Stomach smooth muscle (tissue), 2 donors: ENCODE measurements around the gene MIEF2.
"Not testable (repeated sequence)": the region's sequence is repeated elsewhere in the genome, so short reads cannot be mapped to it uniquely, and the experiment has no call there.

Source experiments
- H3K27ac ChIP-seq: one replicate; pipeline ENCODE4 v1.7.0; 2013; ENCODE audit warnings: mild to moderate bottlenecking, low read length, inconsistent platforms
- H3K27me3 ChIP-seq, 2 donors: one replicate each; pipeline ENCODE4 v1.7.0; 2013; ENCODE audit warnings: low read length in 2 of 2; ENCODE audit not compliant: insufficient read depth in 2 of 2, control insufficient read depth in 1 of 2
- H3K36me3 ChIP-seq, 2 donors: one replicate each; pipeline ENCODE4 v1.7.0; 2013; ENCODE audit warnings: low read length in 2 of 2; ENCODE audit not compliant: control insufficient read depth in 2 of 2, insufficient read depth in 2 of 2
- H3K4me1 ChIP-seq: one replicate; pipeline ENCODE4 v1.7.0; 2013; ENCODE audit warnings: low read length; ENCODE audit not compliant: control insufficient read depth, insufficient read depth
- H3K4me3 ChIP-seq, 2 donors: one replicate each; pipeline ENCODE4 v1.7.0; 2013; ENCODE audit warnings: low read length in 2 of 2
- H3K9ac ChIP-seq, 2 donors: one replicate each; pipeline ENCODE4 v1.7.0; 2013; ENCODE audit warnings: low read length in 2 of 2, mild to moderate bottlenecking in 1 of 2
- H3K9me3 ChIP-seq, 2 donors: one replicate each; pipeline ENCODE4 v1.7.0; 2013; ENCODE audit warnings: low read length in 2 of 2; ENCODE audit not compliant: control insufficient read depth in 2 of 2
- donor health status: healthy.
- donor health status: Pancreatic carcinoma.

MIEF2 gene

GRCh38 chr17:18267927-18268711, 7.7 kb downstream of the MIEF2 start:
- no peaks in the 10 kb centered on the region for H3K9me3 ChIP-seq
- H3K4me3 ChIP-seq, result no peak overlapping the region
- no peak overlapping the region for H3K27ac ChIP-seq
- no peaks in the 10 kb centered on the region for H3K4me1 ChIP-seq
- H3K36me3 ChIP-seq, result peaks cover 19 to 20% of the 10 kb centered on the region in 2 donors
- H3K9ac ChIP-seq, result no peak overlapping the region
- no peaks in the 10 kb centered on the region for H3K27me3 ChIP-seq

- no peak overlapping the region for H3K4me3 ChIP-seq
- H3K9me3 ChIP-seq, result no peaks in the 10 kb centered on the region
- no peak overlapping the region for H3K9ac ChIP-seq
- H3K4me1 ChIP-seq, result no peaks in the 10 kb centered on the region
- H3K36me3 ChIP-seq, result peaks cover 5 to 6% of the 10 kb centered on the region in 2 donors
- no peak overlapping the region for H3K27ac ChIP-seq
- H3K27me3 ChIP-seq, result no peaks in the 10 kb centered on the region
These were observed 9.8 kb downstream of the MIEF2 start for GRCh38 chr17:18270046-18270931.

GRCh38 chr17:18277076-18277475, 16.6 kb downstream of the MIEF2 start:
- H3K27me3 ChIP-seq, result no peaks in the 10 kb centered on the region
- H3K27ac ChIP-seq, result no peak overlapping the region
- peaks cover 37 to 41% of the 10 kb centered on the region in 2 donors for H3K36me3 ChIP-seq
- H3K4me3 ChIP-seq, result no peak overlapping the region
- no peaks in the 10 kb centered on the region for H3K4me1 ChIP-seq
- H3K9me3 ChIP-seq, result no peaks in the 10 kb centered on the region
- H3K9ac ChIP-seq, result no peak overlapping the region

- peaks cover 49 to 55% of the 10 kb centered on the region in 2 donors for H3K36me3 ChIP-seq
- H3K9ac ChIP-seq, result no peak overlapping the region
- no peaks in the 10 kb centered on the region for H3K9me3 ChIP-seq
- H3K27ac ChIP-seq, result no peak overlapping the region
- no peak overlapping the region for H3K4me3 ChIP-seq
- H3K27me3 ChIP-seq, result no peaks in the 10 kb centered on the region
- no peaks in the 10 kb centered on the region for H3K4me1 ChIP-seq
These were observed 18.4 kb downstream of the MIEF2 start for GRCh38 chr17:18278867-18279266.

GRCh38 chr17:18280249-18280648, 19.8 kb downstream of the MIEF2 start:
- Histone ChIP-seq H3K9me3 (no peaks in the 10 kb centered on the region), H3K27me3 (no peaks in the 10 kb centered on the region), H3K4me1 (no peaks in the 10 kb centered on the region), H3K27ac (no peak overlapping the region), H3K4me3 (no peak overlapping the region), H3K36me3 (peaks cover 51 to 59% of the 10 kb centered on the region in 2 donors), H3K9ac (no peak overlapping the region)

GRCh38 chr17:18280766-18281371, 20.4 kb downstream of the MIEF2 start:
- H3K9ac ChIP-seq, result no peak overlapping the region

GRCh38 chr17:18281788-18282187, 21.3 kb downstream of the MIEF2 start:
- H3K27me3 ChIP-seq, result no peaks in the 10 kb centered on the region
- H3K9me3 ChIP-seq, result no peaks in the 10 kb centered on the region
- H3K27ac ChIP-seq, result no peak overlapping the region
- no peak overlapping the region for H3K9ac ChIP-seq
- H3K4me1 ChIP-seq, result no peaks in the 10 kb centered on the region
- H3K36me3 ChIP-seq, result peaks cover 51 to 54% of the 10 kb centered on the region in 2 donors
- H3K4me3 ChIP-seq, result no peak overlapping the region

More at GRCh38 chr17:18280766-18281371, 20.4 kb downstream of the MIEF2 start:
- no peaks in the 10 kb centered on the region for H3K27me3 ChIP-seq
- peaks cover 57 to 62% of the 10 kb centered on the region in 2 donors for H3K36me3 ChIP-seq
- no peaks in the 10 kb centered on the region for H3K9me3 ChIP-seq
- no peak overlapping the region for H3K4me3 ChIP-seq
- H3K27ac ChIP-seq, result no peak overlapping the region
- no peaks in the 10 kb centered on the region for H3K4me1 ChIP-seq

GRCh38 chr17:18285296-18285695, 24.8 kb downstream of the MIEF2 start:
- Histone ChIP-seq H3K36me3 (peaks cover 48 to 61% of the 10 kb centered on the region in 2 donors), H3K4me3 (no peak overlapping the region), H3K27ac (no peak overlapping the region), H3K9me3 (no peaks in the 10 kb centered on the region), H3K9ac (no peak overlapping the region), H3K27me3 (no peaks in the 10 kb centered on the region), H3K4me1 (no peaks in the 10 kb centered on the region)

- no peaks in the 10 kb centered on the region for H3K4me1 ChIP-seq
- H3K9ac ChIP-seq, result no peak overlapping the region
- H3K27ac ChIP-seq, result no peak overlapping the region
- H3K27me3 ChIP-seq, result no peaks in the 10 kb centered on the region
- no peak overlapping the region for H3K4me3 ChIP-seq
- H3K9me3 ChIP-seq, result no peaks in the 10 kb centered on the region
- H3K36me3 ChIP-seq, result peaks cover 41 to 43% of the 10 kb centered on the region in 2 donors
These were observed 31.5 kb downstream of the MIEF2 start for GRCh38 chr17:18291718-18292540.

GRCh38 chr17:18298061-18298460, 37.6 kb downstream of the MIEF2 start:
- not testable (repeated sequence) for H3K4me3 ChIP-seq, H3K4me1 ChIP-seq, H3K9me3 ChIP-seq, H3K9ac ChIP-seq, H3K27me3 ChIP-seq, H3K27ac ChIP-seq
- peaks cover 38 to 40% of the 10 kb centered on the region in 2 donors for H3K36me3 ChIP-seq
